ENCODE measurements around the gene STAMBPL1.

Gene STAMBPL1

GRCh38 chr10:88941026-88941425, 61.0 kb downstream of the STAMBPL1 start:
- H3K27ac ChIP-seq, result no peak overlapping the region
- DNase-seq (ENCODE audit: low read depth, low spot score), result no peak

GRCh38 chr10:88943778-88944177, 63.7 kb downstream of the STAMBPL1 start:
- no peak for DNase-seq (ENCODE audit: low read depth, low spot score)
- H3K27ac ChIP-seq, result no peak overlapping the region

- no peak for DNase-seq (ENCODE audit: low read depth, low spot score)
- H3K27ac ChIP-seq, result no peak overlapping the region
Measured at GRCh38 chr10:88944813-88945212, 64.8 kb downstream of the STAMBPL1 start.

- no peak for DNase-seq (ENCODE audit: low read depth, low spot score)
- no peak overlapping the region for H3K27ac ChIP-seq
Measured at GRCh38 chr10:88946200-88946599, 66.2 kb downstream of the STAMBPL1 start.

GRCh38 chr10:88946965-88947590, 67.0 kb downstream of the STAMBPL1 start:
- DNase-seq (ENCODE audit: low read depth, low spot score), result no peak
- H3K27ac ChIP-seq, result no peak overlapping the region

- no peak overlapping the region for H3K27ac ChIP-seq
- DNase-seq (ENCODE audit: low read depth, low spot score), result no peak
Measured at GRCh38 chr10:88949051-88949450, 69.0 kb downstream of the STAMBPL1 start.

GRCh38 chr10:88949912-88950837, 70.1 kb downstream of the STAMBPL1 start:
- DNase-seq (ENCODE audit: low read depth, low spot score), result no peak
- H3K27ac ChIP-seq, result no peak overlapping the region

GRCh38 chr10:88952647-88953111, 72.6 kb downstream of the STAMBPL1 start, which contains the start of gene ACTA2:
Gene ACTA2 (minus strand): TSS chr10:88952773. CDS start chr10:88948930, 3,843 bp downstream.
- H3K27ac ChIP-seq, result peak within 1 kb of the TSS; percentile 21
- DNase-seq (ENCODE audit: low read depth, low spot score), result no peak

- DNase-seq (ENCODE audit: low read depth, low spot score), result no peak
Measured at GRCh38 chr10:88953662-88954061, 73.6 kb downstream of the STAMBPL1 start.

GRCh38 chr10:88954458-88955083, 74.5 kb downstream of the STAMBPL1 start:
- DNase-seq (ENCODE audit: low read depth, low spot score), result no peak
- no peak overlapping the region for H3K27ac ChIP-seq

More at GRCh38 chr10:88953662-88954061, 73.6 kb downstream of the STAMBPL1 start:
- no peak overlapping the region for H3K27ac ChIP-seq

GRCh38 chr10:88957381-88957780, 77.3 kb downstream of the STAMBPL1 start:
- no peak for DNase-seq (ENCODE audit: low read depth, low spot score)
- H3K27ac ChIP-seq, result no peak overlapping the region

GRCh38 chr10:88958721-88959120, 78.7 kb downstream of the STAMBPL1 start:
- no peak overlapping the region for H3K27ac ChIP-seq
- DNase-seq (ENCODE audit: low read depth, low spot score), result no peak

GRCh38 chr10:88960802-88961201, 80.8 kb downstream of the STAMBPL1 start:
- no peak for DNase-seq (ENCODE audit: low read depth, low spot score)
- H3K27ac ChIP-seq, result no peak overlapping the region

GRCh38 chr10:88961266-88961665, 81.2 kb downstream of the STAMBPL1 start:
- no peak for DNase-seq (ENCODE audit: low read depth, low spot score)
- no peak overlapping the region for H3K27ac ChIP-seq

- no peak for DNase-seq (ENCODE audit: low read depth, low spot score)
- no peak overlapping the region for H3K27ac ChIP-seq
Measured at GRCh38 chr10:88962336-88962735, 82.3 kb downstream of the STAMBPL1 start.

- no peak overlapping the region for H3K27ac ChIP-seq
- DNase-seq (ENCODE audit: low read depth, low spot score), result no peak
Measured at GRCh38 chr10:88963318-88963717, 83.3 kb downstream of the STAMBPL1 start.

GRCh38 chr10:88964360-88964759, 84.3 kb downstream of the STAMBPL1 start:
- DNase-seq (ENCODE audit: low read depth, low spot score), result no peak
- no peak overlapping the region for H3K27ac ChIP-seq

- H3K27ac ChIP-seq, result no peak overlapping the region
- DNase-seq (ENCODE audit: low read depth, low spot score), result no peak
Measured at GRCh38 chr10:88964869-88965415, 84.9 kb downstream of the STAMBPL1 start.

- H3K27ac ChIP-seq, result no peak overlapping the region
- DNase-seq (ENCODE audit: low read depth, low spot score), result no peak
Measured at GRCh38 chr10:88966797-88967196, 86.8 kb downstream of the STAMBPL1 start.

GRCh38 chr10:88968391-88968790, 88.3 kb downstream of the STAMBPL1 start:
- DNase-seq (ENCODE audit: low read depth, low spot score), result no peak
- no peak overlapping the region for H3K27ac ChIP-seq
